ENCODE results near the gene JAZF1.

DNA sequence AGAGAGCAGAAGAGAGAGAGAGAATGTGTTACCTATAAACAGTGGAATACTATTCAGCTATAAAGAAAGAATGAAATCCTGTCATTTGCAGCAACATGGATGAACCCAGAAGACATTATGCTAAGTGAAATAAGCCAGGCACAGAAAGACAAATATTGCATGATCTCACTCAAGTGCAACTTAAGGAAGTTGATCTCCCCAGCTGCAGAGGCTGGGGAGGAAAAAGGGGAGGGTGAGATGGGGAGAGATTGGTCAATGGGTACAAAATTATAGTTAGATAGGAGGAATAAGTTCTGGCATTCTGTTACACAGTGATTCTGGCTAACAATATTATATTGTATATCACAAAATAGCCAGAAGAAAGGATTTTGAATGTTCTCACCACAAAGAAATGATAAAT is 11.2 kb upstream of the JAZF1 start:
- TF ChIP-seq, protein P1, sequence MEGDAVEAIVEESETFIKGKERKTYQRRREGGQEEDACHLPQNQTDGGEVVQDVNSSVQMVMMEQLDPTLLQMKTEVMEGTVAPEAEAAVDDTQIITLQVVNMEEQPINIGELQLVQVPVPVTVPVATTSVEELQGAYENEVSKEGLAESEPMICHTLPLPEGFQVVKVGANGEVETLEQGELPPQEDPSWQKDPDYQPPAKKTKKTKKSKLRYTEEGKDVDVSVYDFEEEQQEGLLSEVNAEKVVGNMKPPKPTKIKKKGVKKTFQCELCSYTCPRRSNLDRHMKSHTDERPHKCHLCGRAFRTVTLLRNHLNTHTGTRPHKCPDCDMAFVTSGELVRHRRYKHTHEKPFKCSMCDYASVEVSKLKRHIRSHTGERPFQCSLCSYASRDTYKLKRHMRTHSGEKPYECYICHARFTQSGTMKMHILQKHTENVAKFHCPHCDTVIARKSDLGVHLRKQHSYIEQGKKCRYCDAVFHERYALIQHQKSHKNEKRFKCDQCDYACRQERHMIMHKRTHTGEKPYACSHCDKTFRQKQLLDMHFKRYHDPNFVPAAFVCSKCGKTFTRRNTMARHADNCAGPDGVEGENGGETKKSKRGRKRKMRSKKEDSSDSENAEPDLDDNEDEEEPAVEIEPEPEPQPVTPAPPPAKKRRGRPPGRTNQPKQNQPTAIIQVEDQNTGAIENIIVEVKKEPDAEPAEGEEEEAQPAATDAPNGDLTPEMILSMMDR (IDR thresholded peaks at IDR 0.05) = no peak
- no peak for TF ChIP-seq POLR2A (IDR thresholded peaks at IDR 0.05)
